Bronchial epithelial cell (primary cell): ENCODE data around the gene PRAMEF33. TPM values are rescaled to one million over a fixed set of nuclear protein-coding genes. Genes with fewer than 3 reads are reported as not detected.
"Not testable (repeated sequence)": the region's sequence is repeated elsewhere in the genome, so short reads cannot be mapped to it uniquely, and the experiment has no call there.

Experiments
- DNase-seq: peaks from one replicate; pipeline ENCODE4 v3.0.0-alpha.2; 2010; ENCODE audit warnings: low read depth
- FAIRE-seq: peaks from 2 replicates; lab custom pipeline; 2011; peaks lifted over from hg19 to GRCh38; lab: Jason Lieb, UNC
- H3K27me3 ChIP-seq: 2 replicates; pipeline ENCODE4 v1.5.1; 2011; ENCODE audit warnings: low read length; ENCODE audit not compliant: control insufficient read depth, insufficient read depth
- H3K36me3 ChIP-seq: 2 replicates; pipeline ENCODE4 v1.5.1; 2011; ENCODE audit warnings: low read length; ENCODE audit not compliant: control insufficient read depth, insufficient read depth
- H3K4me3 ChIP-seq: 2 replicates; pipeline ENCODE4 v1.5.1; 2011; ENCODE audit warnings: mild to moderate bottlenecking, low read depth, low read length, control low read depth
- total RNA-seq: library from RNA; depleted of rRNA; stranded (reverse); fragments of >200 nt; gene quantifications from 2 replicates; pipeline ENCODE4 v1.2.1, GENCODE V29; 2014

PRAMEF33 gene
- total RNA-seq: not detected in 2 replicates

- H3K4me3 ChIP-seq, H3K27me3 ChIP-seq, H3K36me3 ChIP-seq, FAIRE-seq, DNase-seq: not testable (repeated sequence)
These were observed at the start of gene PRAMEF33 for GRCh38 chr1:13303239-13303638. PRAMEF33 (plus strand) TSS chr1:13303539; CDS start chr1:13305955, 2,416 bp downstream.

DNA sequence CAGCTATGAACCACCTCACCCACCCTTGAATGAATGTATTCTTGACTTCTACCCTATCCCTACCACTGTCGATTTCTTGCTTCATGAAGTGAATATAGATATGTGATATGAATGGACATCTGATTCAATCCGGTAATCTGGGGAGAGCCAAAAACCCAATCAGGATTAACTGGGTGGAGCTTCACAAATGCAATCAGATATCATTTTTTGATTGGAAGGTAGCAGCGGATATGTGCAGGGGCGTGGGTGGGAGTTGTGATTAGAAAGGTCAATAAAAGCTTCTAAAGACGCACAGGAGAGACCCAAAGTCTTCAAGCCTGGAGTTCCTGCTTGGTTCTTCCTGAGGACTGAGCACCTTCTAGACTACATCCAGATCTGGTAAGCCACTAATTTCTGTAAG is 49.4 kb upstream of the PRAMEF33 start, which contains the start of gene PRAMEF5:
Gene PRAMEF5, plus strand, starts transcription at position 301 of the 400 bp plus-strand sequence. CDS start 5,071 bp downstream, outside the sequence.
- not testable (repeated sequence) for H3K4me3 ChIP-seq, H3K36me3 ChIP-seq, DNase-seq, H3K27me3 ChIP-seq, FAIRE-seq

DNA sequence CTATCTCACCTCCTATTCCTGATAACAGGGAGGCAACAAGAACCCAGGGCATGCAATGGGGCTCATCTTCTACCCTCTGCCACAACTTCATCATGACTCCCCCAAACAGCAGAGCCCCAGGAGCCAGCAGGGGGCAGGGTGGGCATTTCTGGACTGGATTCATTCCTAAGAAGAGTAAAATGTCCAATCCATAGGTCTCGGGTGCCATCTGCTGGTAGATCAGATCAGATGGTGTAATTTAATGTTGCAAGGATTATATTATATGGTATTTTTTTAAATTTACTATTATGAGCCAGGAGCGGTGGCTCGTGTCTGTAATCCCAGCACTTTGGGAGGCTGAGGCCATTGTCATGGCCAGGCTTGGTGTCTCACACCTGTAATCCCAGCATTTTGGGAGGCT is 38.2 kb upstream of the PRAMEF33 start:
- H3K36me3 ChIP-seq, FAIRE-seq, H3K4me3 ChIP-seq, DNase-seq, H3K27me3 ChIP-seq: not testable (repeated sequence)

GRCh38 chr1:13277016-13277415 is 26.3 kb upstream of the PRAMEF33 start:
- not testable (repeated sequence) for DNase-seq

DNA sequence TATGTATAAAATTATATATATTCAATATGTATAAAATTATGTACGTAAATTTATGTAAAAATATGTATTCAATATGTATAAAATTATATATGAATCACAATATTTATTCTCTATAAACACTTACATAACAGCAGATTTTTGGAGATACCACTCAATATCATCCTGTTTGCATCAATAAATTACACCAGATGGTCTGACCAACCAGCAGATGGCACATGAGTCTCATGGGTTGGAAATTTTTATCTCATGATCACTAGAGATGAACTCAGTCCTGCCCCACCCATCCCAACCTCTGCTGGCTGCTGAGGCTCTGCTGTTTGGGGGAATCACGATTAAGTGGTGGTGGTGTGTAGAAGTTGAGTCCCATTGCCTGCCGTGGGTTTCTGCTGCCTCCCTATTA is 23.7 kb upstream of the PRAMEF33 start:
- not testable (repeated sequence) for H3K27me3 ChIP-seq, FAIRE-seq, H3K4me3 ChIP-seq, DNase-seq, H3K36me3 ChIP-seq

More at GRCh38 chr1:13277016-13277415, 26.3 kb upstream of the PRAMEF33 start:
- not testable (repeated sequence) for H3K27me3 ChIP-seq, H3K36me3 ChIP-seq, H3K4me3 ChIP-seq
- peak; percentile 66 for FAIRE-seq

GRCh38 chr1:13285037-13285436 is 18.3 kb upstream of the PRAMEF33 start, which contains the start of gene PRAMEF8:
PRAMEF8 (minus strand) TSS chr1:13285137; CDS start chr1:13284091, 1,046 bp downstream.
- DNase-seq, H3K36me3 ChIP-seq, H3K27me3 ChIP-seq, FAIRE-seq, H3K4me3 ChIP-seq: not testable (repeated sequence)

GRCh38 chr1:13289030-13289429 is 14.3 kb upstream of the PRAMEF33 start:
- FAIRE-seq, H3K4me3 ChIP-seq, DNase-seq, H3K36me3 ChIP-seq, H3K27me3 ChIP-seq: not testable (repeated sequence)

DNA sequence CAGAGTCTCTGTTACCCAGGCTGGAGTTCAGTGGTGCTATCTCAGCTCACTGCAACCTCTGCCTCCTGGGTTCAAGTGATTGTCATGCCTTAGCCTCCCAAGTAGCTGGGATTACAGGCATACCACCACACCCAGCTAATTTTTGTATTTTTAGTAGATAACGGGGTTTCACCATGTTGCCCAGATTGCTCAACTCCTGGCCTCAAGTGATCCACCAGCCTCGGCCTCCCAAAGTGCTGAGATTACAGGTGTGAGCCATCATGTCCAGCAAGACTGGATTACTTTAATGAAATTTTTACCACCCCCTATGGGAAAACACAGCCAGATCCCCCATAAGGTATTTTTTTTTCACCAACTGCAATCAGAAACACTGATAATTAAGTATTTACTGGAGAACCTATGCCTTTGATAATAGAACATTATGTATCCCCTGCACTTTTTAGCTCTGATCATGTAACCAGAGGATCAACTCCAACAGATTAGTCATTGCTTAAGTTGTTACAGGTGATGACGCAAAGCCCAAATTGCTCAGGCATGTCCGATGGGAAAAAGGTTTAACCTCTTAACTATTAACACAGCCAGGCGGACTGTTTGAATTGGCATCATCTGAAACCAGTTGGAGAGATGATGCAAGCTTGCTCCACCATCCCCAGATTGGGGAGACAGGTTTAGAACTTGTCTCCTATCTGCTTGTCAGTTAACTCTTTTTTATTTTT is 6.0 kb upstream of the PRAMEF33 start:
- H3K27me3 ChIP-seq, FAIRE-seq, H3K36me3 ChIP-seq, DNase-seq, H3K4me3 ChIP-seq: not testable (repeated sequence)

- H3K27me3 ChIP-seq, H3K36me3 ChIP-seq, FAIRE-seq, H3K4me3 ChIP-seq, DNase-seq: not testable (repeated sequence)
These were observed 4.6 kb upstream of the PRAMEF33 start for GRCh38 chr1:13298699-13299098.

- FAIRE-seq, DNase-seq, H3K36me3 ChIP-seq, H3K27me3 ChIP-seq, H3K4me3 ChIP-seq: not testable (repeated sequence)
These were observed 1.1 kb upstream of the PRAMEF33 start for GRCh38 chr1:13302197-13302596.

GRCh38 chr1:13315281-13315680 is 11.9 kb downstream of the PRAMEF33 start, which contains the start of gene PRAMEF15:
PRAMEF15 (plus strand) TSS chr1:13315581; CDS start chr1:13318408, 2,827 bp downstream.
- H3K27me3 ChIP-seq, DNase-seq, H3K4me3 ChIP-seq, FAIRE-seq, H3K36me3 ChIP-seq: not testable (repeated sequence)

- H3K36me3 ChIP-seq, DNase-seq, H3K4me3 ChIP-seq, FAIRE-seq, H3K27me3 ChIP-seq: not testable (repeated sequence)
These were observed 39.2 kb downstream of the PRAMEF33 start for GRCh38 chr1:13342496-13342895.

- not testable (repeated sequence) for H3K4me3 ChIP-seq, DNase-seq, H3K36me3 ChIP-seq, H3K27me3 ChIP-seq, FAIRE-seq
These were observed 43.7 kb downstream of the PRAMEF33 start, which contains the start of gene PRAMEF14 for GRCh38 chr1:13347034-13347433. PRAMEF14 (minus strand) TSS chr1:13347134; CDS start chr1:13345314, 1,820 bp downstream.

DNA sequence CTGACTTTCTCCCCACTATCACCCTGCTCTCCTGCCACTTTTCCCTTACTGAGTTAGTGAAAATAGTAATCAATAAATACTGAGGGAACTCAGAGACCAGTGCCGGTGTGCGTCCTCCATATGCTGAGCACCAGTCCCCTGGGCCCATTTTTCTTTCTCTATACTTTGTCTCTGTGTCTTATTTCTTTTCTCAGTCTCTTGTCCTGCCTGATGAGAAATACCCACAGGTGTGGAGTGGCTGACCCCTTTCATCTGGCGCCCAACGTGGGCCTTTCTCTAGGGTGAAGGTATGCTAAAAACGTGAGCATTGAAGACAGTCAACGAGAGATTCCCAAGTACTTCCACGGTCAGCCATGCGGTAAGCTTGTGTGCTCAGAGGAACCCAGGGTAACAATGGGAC is 50.1 kb downstream of the PRAMEF33 start:
- DNase-seq, FAIRE-seq: not testable (repeated sequence)

More for the DNA sequence above, 50.1 kb downstream of the PRAMEF33 start:
- not testable (repeated sequence) for H3K27me3 ChIP-seq, H3K4me3 ChIP-seq, H3K36me3 ChIP-seq
